ENCODE data around the gene HERPUD2.
"Not testable (repeated sequence)": the region's sequence is repeated elsewhere in the genome, so short reads cannot be mapped to it uniquely, and the experiment has no call there.

The HERPUD2 gene

GRCh38 chr7:35617041-35617440, 77.9 kb downstream of the HERPUD2 start:
- Histone ChIP-seq H3K27ac (ENCODE audit: low read depth, low read length) (no peak overlapping the region), H3K36me3 (ENCODE audit: control insufficient read depth, insufficient read depth, low read length) (no peaks in the 10 kb centered on the region), H3K4me1 (ENCODE audit: control insufficient read depth, insufficient read depth, low read length) (peaks cover 14% of the 10 kb centered on the region), H3K4me3 (ENCODE audit: low read length) (no peak overlapping the region), H3K9ac (ENCODE audit: low read length) (no peak overlapping the region), H3K27me3 (ENCODE audit: control insufficient read depth, insufficient read depth, low read length) (no peaks in the 10 kb centered on the region)

- no peaks in the 10 kb centered on the region for H3K27me3 ChIP-seq (ENCODE audit: control insufficient read depth, insufficient read depth, low read length)
- H3K9ac ChIP-seq (ENCODE audit: low read length), result no peak overlapping the region
- no peak overlapping the region for H3K4me3 ChIP-seq (ENCODE audit: low read length)
- H3K4me1 ChIP-seq (ENCODE audit: control insufficient read depth, insufficient read depth, low read length), result peaks cover 14% of the 10 kb centered on the region
- no peaks in the 10 kb centered on the region for H3K36me3 ChIP-seq (ENCODE audit: control insufficient read depth, insufficient read depth, low read length)
- H3K27ac ChIP-seq (ENCODE audit: low read depth, low read length), result peak overlapping the region; percentile 43
Measured at GRCh38 chr7:35613150-35613549, 81.8 kb downstream of the HERPUD2 start.

- Histone ChIP-seq H3K27ac (ENCODE audit: low read depth, low read length) (no peak overlapping the region), H3K36me3 (ENCODE audit: control insufficient read depth, insufficient read depth, low read length) (no peaks in the 10 kb centered on the region), H3K4me1 (ENCODE audit: control insufficient read depth, insufficient read depth, low read length) (no peaks in the 10 kb centered on the region)
Measured at GRCh38 chr7:35605760-35606159, 89.2 kb downstream of the HERPUD2 start.

GRCh38 chr7:35604595-35604994, 90.3 kb downstream of the HERPUD2 start:
- H3K4me1 ChIP-seq (ENCODE audit: control insufficient read depth, insufficient read depth, low read length), result no peaks in the 10 kb centered on the region
- H3K27ac ChIP-seq (ENCODE audit: low read depth, low read length), result no peak overlapping the region
- H3K36me3 ChIP-seq (ENCODE audit: control insufficient read depth, insufficient read depth, low read length), result no peaks in the 10 kb centered on the region
- H3K27me3 ChIP-seq (ENCODE audit: control insufficient read depth, insufficient read depth, low read length), result no peaks in the 10 kb centered on the region
- no peak overlapping the region for H3K9ac ChIP-seq (ENCODE audit: low read length)
- H3K4me3 ChIP-seq (ENCODE audit: low read length), result no peak overlapping the region

More at GRCh38 chr7:35605760-35606159, 89.2 kb downstream of the HERPUD2 start:
- no peaks in the 10 kb centered on the region for H3K27me3 ChIP-seq (ENCODE audit: control insufficient read depth, insufficient read depth, low read length)
- H3K4me3 ChIP-seq (ENCODE audit: low read length), result no peak overlapping the region
- no peak overlapping the region for H3K9ac ChIP-seq (ENCODE audit: low read length)

GRCh38 chr7:35599645-35600044, 95.3 kb downstream of the HERPUD2 start:
- no peaks in the 10 kb centered on the region for H3K36me3 ChIP-seq (ENCODE audit: control insufficient read depth, insufficient read depth, low read length)
- no peaks in the 10 kb centered on the region for H3K27me3 ChIP-seq (ENCODE audit: control insufficient read depth, insufficient read depth, low read length)
- H3K27ac ChIP-seq (ENCODE audit: low read depth, low read length), result no peak overlapping the region
- H3K4me1 ChIP-seq (ENCODE audit: control insufficient read depth, insufficient read depth, low read length), result no peaks in the 10 kb centered on the region
- H3K9ac ChIP-seq (ENCODE audit: low read length), result no peak overlapping the region
- no peak overlapping the region for H3K4me3 ChIP-seq (ENCODE audit: low read length)

GRCh38 chr7:35599061-35599460, 95.9 kb downstream of the HERPUD2 start:
- Histone ChIP-seq H3K27me3 (ENCODE audit: control insufficient read depth, insufficient read depth, low read length) (no peaks in the 10 kb centered on the region), H3K9ac (ENCODE audit: low read length) (no peak overlapping the region), H3K36me3 (ENCODE audit: control insufficient read depth, insufficient read depth, low read length) (no peaks in the 10 kb centered on the region), H3K4me3 (ENCODE audit: low read length) (no peak overlapping the region), H3K4me1 (ENCODE audit: control insufficient read depth, insufficient read depth, low read length) (no peaks in the 10 kb centered on the region), H3K27ac (ENCODE audit: low read depth, low read length) (no peak overlapping the region)

GRCh38 chr7:35596061-35596460, 98.9 kb downstream of the HERPUD2 start:
- Histone ChIP-seq H3K27ac (ENCODE audit: low read depth, low read length) (no peak overlapping the region), H3K27me3 (ENCODE audit: control insufficient read depth, insufficient read depth, low read length) (no peaks in the 10 kb centered on the region), H3K9ac (ENCODE audit: low read length) (no peak overlapping the region), H3K36me3 (ENCODE audit: control insufficient read depth, insufficient read depth, low read length) (no peaks in the 10 kb centered on the region), H3K4me3 (ENCODE audit: low read length) (no peak overlapping the region), H3K4me1 (ENCODE audit: control insufficient read depth, insufficient read depth, low read length) (no peaks in the 10 kb centered on the region)

GRCh38 chr7:35593899-35594298, 101.0 kb downstream of the HERPUD2 start:
- no peaks in the 10 kb centered on the region for H3K36me3 ChIP-seq (ENCODE audit: control insufficient read depth, insufficient read depth, low read length)
- H3K4me1 ChIP-seq (ENCODE audit: control insufficient read depth, insufficient read depth, low read length), result no peaks in the 10 kb centered on the region
- no peak overlapping the region for H3K4me3 ChIP-seq (ENCODE audit: low read length)
- no peaks in the 10 kb centered on the region for H3K27me3 ChIP-seq (ENCODE audit: control insufficient read depth, insufficient read depth, low read length)
- no peak overlapping the region for H3K27ac ChIP-seq (ENCODE audit: low read depth, low read length)
- no peak overlapping the region for H3K9ac ChIP-seq (ENCODE audit: low read length)

GRCh38 chr7:35588647-35589046, 106.3 kb downstream of the HERPUD2 start:
- Histone ChIP-seq H3K4me3 (ENCODE audit: low read length) (no peak overlapping the region), H3K36me3 (ENCODE audit: control insufficient read depth, insufficient read depth, low read length) (no peaks in the 10 kb centered on the region), H3K27me3 (ENCODE audit: control insufficient read depth, insufficient read depth, low read length) (no peaks in the 10 kb centered on the region), H3K4me1 (ENCODE audit: control insufficient read depth, insufficient read depth, low read length) (no peaks in the 10 kb centered on the region), H3K27ac (ENCODE audit: low read depth, low read length) (no peak overlapping the region), H3K9ac (ENCODE audit: low read length) (no peak overlapping the region)

- no peaks in the 10 kb centered on the region for H3K27me3 ChIP-seq (ENCODE audit: control insufficient read depth, insufficient read depth, low read length)
- H3K36me3 ChIP-seq (ENCODE audit: control insufficient read depth, insufficient read depth, low read length), result no peaks in the 10 kb centered on the region
- H3K4me1 ChIP-seq (ENCODE audit: control insufficient read depth, insufficient read depth, low read length), result no peaks in the 10 kb centered on the region
- no peak overlapping the region for H3K4me3 ChIP-seq (ENCODE audit: low read length)
- H3K27ac ChIP-seq (ENCODE audit: low read depth, low read length), result no peak overlapping the region
- no peak overlapping the region for H3K9ac ChIP-seq (ENCODE audit: low read length)
Measured at GRCh38 chr7:35584990-35585389, 109.9 kb downstream of the HERPUD2 start.

GRCh38 chr7:35584533-35584932, 110.4 kb downstream of the HERPUD2 start:
- H3K27me3 ChIP-seq (ENCODE audit: control insufficient read depth, insufficient read depth, low read length); H3K4me3 ChIP-seq (ENCODE audit: low read length); H3K36me3 ChIP-seq (ENCODE audit: control insufficient read depth, insufficient read depth, low read length); H3K4me1 ChIP-seq (ENCODE audit: control insufficient read depth, insufficient read depth, low read length); H3K9ac ChIP-seq (ENCODE audit: low read length); H3K27ac ChIP-seq (ENCODE audit: low read depth, low read length): not testable (repeated sequence)

Data from rectal smooth muscle tissue (tissue), 1 donor.